IMR-90 (cell line): ENCODE results near the gene CXCR2. TPM values are rescaled to one million over a fixed set of nuclear protein-coding genes. Genes with fewer than 3 reads are reported as not detected.

Experiments used
- ATAC-seq: fragments of 200-7000 bp; cut with Tn5 transposase; 2 replicates; pipeline ENCODE4 v1.9.1; 2020; ENCODE audit warnings: low read depth, mild to moderate bottlenecking, moderate library complexity
- BruUV-seq: library from RNA; stranded (reverse); fragments of 400-500 nt; replicated peaks from 2 replicates; lab custom pipeline; 2021; lab: Mats Ljungman, UMichigan
- CTCF ChIA-PET: fragments of 300-600 bp; formaldehyde crosslinking; extraction: SDS; loops from one replicate; lab custom pipeline; 2021; ENCODE audit warnings: antibody characterized with exemption; lab: Yijun Ruan, JAX
- POLR2A ChIA-PET: fragments of 300-600 bp; sonication (Branson Sonifier 250); formaldehyde crosslinking; loops from one replicate; lab custom pipeline; 2022; ENCODE audit warnings: antibody characterized with exemption; ENCODE audit not compliant: unreplicated experiment; lab: Charles Lee
- DNase-seq: peaks from one replicate; pipeline ENCODE4 v3.0.0; 2013
- H2AFZ ChIP-seq: replicated peaks from 2 replicates; pipeline ENCODE3; 2013; ENCODE audit warnings: low read length, mild to moderate bottlenecking; ENCODE audit not compliant: poor library complexity
- H2AK5ac ChIP-seq: 2 replicates; pipeline ENCODE4 v1.6.1; 2013; ENCODE audit warnings: low read depth, low read length, inconsistent platforms
- H2AK9ac ChIP-seq: replicated peaks from 2 replicates; pipeline ENCODE3; 2013; ENCODE audit warnings: mild to moderate bottlenecking, low read depth, low read length, moderate library complexity; ENCODE audit not compliant: poor library complexity
- H2BK120ac ChIP-seq: 2 replicates; pipeline ENCODE4 v1.6.1; 2013; ENCODE audit warnings: low read depth, low read length, inconsistent platforms
- H2BK15ac ChIP-seq: 3 replicates; pipeline ENCODE4 v1.6.1; 2013; ENCODE audit warnings: low read depth, low read length, inconsistent platforms
- H2BK20ac ChIP-seq: 2 replicates; pipeline ENCODE4 v1.6.1; 2013; ENCODE audit warnings: low read depth, mild to moderate bottlenecking, inconsistent platforms, low read length, moderate library complexity
- H2BK5ac ChIP-seq: 2 replicates; pipeline ENCODE4 v1.6.1; 2013; ENCODE audit warnings: mild to moderate bottlenecking, low read depth, low read length, inconsistent platforms; ENCODE audit not compliant: poor library complexity, severe bottlenecking
- H3K14ac ChIP-seq: replicated peaks from 2 replicates; pipeline ENCODE4 v1.6.1; 2013; ENCODE audit warnings: low read depth, low read length, inconsistent platforms
- H3K18ac ChIP-seq: 2 replicates; pipeline ENCODE4 v1.6.1; 2013; ENCODE audit warnings: low read depth, low read length, control low read depth
- H3K23ac ChIP-seq: 2 replicates; pipeline ENCODE4 v1.6.1; 2013; ENCODE audit warnings: low read depth, low read length, inconsistent platforms
- H3K27ac ChIP-seq: 2 replicates; pipeline ENCODE4 v1.5.1; 2013; ENCODE audit warnings: mild to moderate bottlenecking, control low read depth, low read length; ENCODE audit not compliant: insufficient read depth
- H3K27me3 ChIP-seq: 2 replicates; pipeline ENCODE4 v1.6.1; 2013; ENCODE audit warnings: low read length; ENCODE audit not compliant: control insufficient read depth, insufficient read depth
- H3K36me3 ChIP-seq: 2 replicates; pipeline ENCODE4 v1.6.1; 2013; ENCODE audit warnings: low read length, mixed read lengths; ENCODE audit not compliant: control insufficient read depth, insufficient read depth
- H3K4ac ChIP-seq: 2 replicates; pipeline ENCODE4 v1.6.1; 2013; ENCODE audit warnings: low read depth, low read length, inconsistent platforms
- H3K4me1 ChIP-seq: 2 replicates; pipeline ENCODE4 v1.6.1; 2013; ENCODE audit warnings: low read length, mixed read lengths; ENCODE audit not compliant: control insufficient read depth, insufficient read depth
- H3K4me2 ChIP-seq: 2 replicates; pipeline ENCODE4 v1.6.1; 2013; ENCODE audit warnings: low read depth, mild to moderate bottlenecking, control low read depth, low read length, moderate library complexity
- H3K4me3 ChIP-seq: 2 replicates; pipeline ENCODE4 v1.5.1; 2013; ENCODE audit warnings: low read depth, mild to moderate bottlenecking, control low read depth, low read length, moderate library complexity; ENCODE audit not compliant: insufficient read depth
- H3K56ac ChIP-seq: 2 replicates; pipeline ENCODE4 v1.6.1; 2013; ENCODE audit warnings: low read length, inconsistent platforms; ENCODE audit not compliant: insufficient read depth; ENCODE audit errors: extremely low read depth
- H3K79me1 ChIP-seq, 2 experiments: 2 replicates each; pipeline ENCODE4 v1.6.1; 2013; ENCODE audit warnings: low read length in 2 of 2, inconsistent platforms in 1 of 2, low read depth in 1 of 2
- H3K9ac ChIP-seq: 2 replicates; pipeline ENCODE4 v1.6.1; 2013; ENCODE audit warnings: low read depth, low read length, control low read depth
- H3K9me1 ChIP-seq: 2 replicates; pipeline ENCODE4 v1.6.1; 2013; ENCODE audit warnings: low read length, inconsistent platforms; ENCODE audit not compliant: insufficient read depth
- H3K9me3 ChIP-seq: 2 replicates; pipeline ENCODE4 v1.6.1; 2013; ENCODE audit warnings: low read length; ENCODE audit not compliant: control insufficient read depth, insufficient read depth
- H4K20me1 ChIP-seq: 2 replicates; pipeline ENCODE4 v1.6.1; 2013; ENCODE audit warnings: low read length, inconsistent platforms; ENCODE audit not compliant: insufficient read depth
- H4K5ac ChIP-seq: 2 replicates; pipeline ENCODE4 v1.6.1; 2013; ENCODE audit warnings: mild to moderate bottlenecking, low read depth, low read length, control low read depth
- H4K8ac ChIP-seq, 2 experiments: 2 replicates each; pipeline ENCODE4 v1.6.1; 2013; ENCODE audit warnings: low read depth in 2 of 2, low read length in 2 of 2, control low read depth in 1 of 2, inconsistent platforms in 1 of 2
- H4K91ac ChIP-seq: 2 replicates; pipeline ENCODE4 v1.6.1; 2013; ENCODE audit warnings: low read depth, low read length, inconsistent platforms; ENCODE audit not compliant: insufficient read depth
- BHLHE40 ChIP-seq: fragments of 150-350 bp; IDR thresholded peaks from 2 replicates; pipeline ENCODE4 v1.6.1; 2016; ENCODE audit warnings: mild to moderate bottlenecking, low read depth, low read length
- CEBPB ChIP-seq: IDR thresholded peaks from 2 replicates; pipeline ENCODE4 v1.6.1; 2012; ENCODE audit warnings: low read depth, low read length, improper control_type of control experiment
- CHD1 ChIP-seq: IDR thresholded peaks from 2 replicates; pipeline ENCODE4 v1.6.1; 2012; ENCODE audit warnings: low read depth, low read length, improper control_type of control experiment
- ELK1 ChIP-seq: fragments of 150-350 bp; IDR thresholded peaks from 2 replicates; pipeline ENCODE4 v1.6.1; 2016; ENCODE audit warnings: low read depth, mild to moderate bottlenecking, low read length, moderate library complexity, borderline replicate concordance
- FOS ChIP-seq: fragments of 150-350 bp; IDR thresholded peaks from 2 replicates; pipeline ENCODE4 v1.6.1; 2016; ENCODE audit warnings: low read depth, low read length
- MAFK ChIP-seq: IDR thresholded peaks from 2 replicates; pipeline ENCODE4 v1.6.1; 2012; ENCODE audit warnings: low read depth, low read length, improper control_type of control experiment
- MAZ ChIP-seq: IDR thresholded peaks from 2 replicates; pipeline ENCODE4 v1.6.1; 2012; ENCODE audit warnings: low read depth, mild to moderate bottlenecking, low read length, improper control_type of control experiment, moderate library complexity, borderline replicate concordance
- MXI1 ChIP-seq: IDR thresholded peaks from 2 replicates; pipeline ENCODE4 v1.6.1; 2012; ENCODE audit warnings: low read depth, mild to moderate bottlenecking, low read length, moderate library complexity, borderline replicate concordance
- NFE2L2 ChIP-seq: fragments of 150-350 bp; IDR thresholded peaks from 2 replicates; pipeline ENCODE4 v1.6.1; 2016; ENCODE audit warnings: low read depth, mild to moderate bottlenecking, low read length
- POLR2A ChIP-seq: IDR thresholded peaks from 2 replicates; pipeline ENCODE4 v1.6.1; 2012; ENCODE audit warnings: mild to moderate bottlenecking, low read depth, low read length
- RAD21 ChIP-seq: IDR thresholded peaks from 2 replicates; pipeline ENCODE4 v1.6.1; 2012; ENCODE audit warnings: low read length, improper control_type of control experiment
- RCOR1 ChIP-seq: IDR thresholded peaks from 2 replicates; pipeline ENCODE4 v1.6.1; 2012; ENCODE audit warnings: mild to moderate bottlenecking, low read length, improper control_type of control experiment; ENCODE audit not compliant: insufficient replicate concordance
- RFX5 ChIP-seq: IDR thresholded peaks from 2 replicates; pipeline ENCODE4 v1.8.0; 2012; ENCODE audit warnings: low read depth, mild to moderate bottlenecking, low read length, moderate library complexity
- SMC3 ChIP-seq: fragments of 150-350 bp; IDR thresholded peaks from 2 replicates; pipeline ENCODE4 v1.6.1; 2016; ENCODE audit warnings: low read depth, mild to moderate bottlenecking, antibody characterized with exemption, low read length, moderate library complexity
- WGBS, 2 experiments: methylation state at CpG; one replicate each; pipeline versions ENCODE4 v1.1.5 to v1.1.7; 2013; ENCODE audit warnings: missing lambda C conversion rate in 2 of 2; ENCODE audit not compliant: insufficient read length in 1 of 2; ENCODE audit errors: extremely low coverage in 2 of 2; 5-methylcytosine and 5-hydroxymethylcytosine counted together
- dilution Hi-C: fragments of 300-500 bp; cut with HindIII; formaldehyde crosslinking; loops from one replicate; pipeline ENCODE4 v1.14.3; 2018; ENCODE audit warnings: low sequenced_read_pairs; ENCODE audit not compliant: unreplicated experiment
- in situ Hi-C: fragments of 300-500 bp; cut with MboI; formaldehyde crosslinking; loops from 3 replicates; pipeline ENCODE4 v1.14.3; 2019; ENCODE audit warnings: low sequenced_read_pairs, inconsistent platforms, mixed read lengths
- intact Hi-C: fragments of 100-400 bp; cut with micrococcal nuclease; formaldehyde crosslinking; loops from 2 replicates; pipeline ENCODE4 v1.10.0; 2022
- polyA plus RNA-seq, 3 experiments: library from polyadenylated mRNA; depleted of rRNA; stranded (reverse); fragments of >200 nt; gene quantifications; 2 replicates each; pipeline ENCODE4 v1.2.3, GENCODE V29; 2012; ENCODE audit warnings: low replicate concordance in 1 of 3
- total RNA-seq: library from RNA; depleted of rRNA; stranded (reverse); fragments of >200 nt; gene quantifications from 2 replicates; pipeline ENCODE4 v1.2.3, GENCODE V29; 2012
- TF ChIP-seq, protein P1 (sequence below): conservative IDR thresholded peaks from 2 replicates; pipeline ENCODE4 v1.5.1; 2012; ENCODE audit warnings: mild to moderate bottlenecking, low read depth, low read length, improper control_type of control experiment
- TF ChIP-seq, protein P2 (sequence below): fragments of 150-350 bp; IDR thresholded peaks from 2 replicates; pipeline ENCODE4 v1.6.1; 2017; ENCODE audit warnings: mild to moderate bottlenecking, antibody characterized with exemption, low read length, low read depth

The CXCR2 gene
- total and polyA plus RNA-seq, 2 of the 4 experiments (the other 2 are of a cell fraction): not detected

DNA sequence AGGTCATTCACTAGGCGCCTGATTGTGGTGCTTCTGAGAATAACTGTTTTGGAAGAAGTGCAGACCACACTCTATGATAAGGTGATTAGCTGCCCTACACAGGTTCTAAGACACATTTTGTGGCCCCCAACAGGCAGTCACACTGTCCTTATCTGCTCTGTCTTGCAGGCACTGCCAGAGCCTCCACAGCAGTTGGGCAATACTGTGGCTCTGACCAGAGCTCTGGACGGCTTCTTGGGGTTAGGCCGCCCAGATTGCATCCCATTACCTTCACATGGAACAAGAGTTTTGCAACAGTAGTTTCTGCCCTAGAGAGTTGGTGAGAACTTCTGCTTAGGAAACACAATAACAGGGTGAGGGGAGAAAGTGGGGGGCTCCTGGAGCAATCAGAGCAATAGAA lies 34.1 kb upstream of the CXCR2 start:
- peaks cover 2% of the 10 kb centered on the region for H3K9me3 ChIP-seq
- no peak overlapping the region for H2AK9ac ChIP-seq
- H2BK15ac ChIP-seq: no peak overlapping the region
- intact Hi-C loops (no loop called here), in situ Hi-C loops (no loop called here), dilution Hi-C loops (no loop called here)
- ChIA-PET CTCF (no interaction called here), POLR2A (no interaction called here)
- H4K91ac ChIP-seq: no peak overlapping the region
- WGBS, 2 experiments: 80% methylated on average over 1 of the region's 3 CpGs; no CpG with 5 or more reads in 1 of the 2 experiments
- H4K20me1 ChIP-seq: no peaks in the 10 kb centered on the region
- H3K4me1 ChIP-seq: no peaks in the 10 kb centered on the region
- H3K56ac ChIP-seq: no peak overlapping the region
- H3K27me3 ChIP-seq: peaks cover 51% of the 10 kb centered on the region
- H3K4me3 ChIP-seq: no peak overlapping the region
- no peak overlapping the region for H2AFZ ChIP-seq
- H3K14ac ChIP-seq: no peak overlapping the region
- no peaks in the 10 kb centered on the region for H3K9me1 ChIP-seq
- H2BK120ac ChIP-seq: no peak overlapping the region
- H3K36me3 ChIP-seq: no peaks in the 10 kb centered on the region
- H3K9ac ChIP-seq: no peak overlapping the region
- H2AK5ac ChIP-seq: no peak overlapping the region
- H3K4me2 ChIP-seq: no peak overlapping the region
- no peak overlapping the region for H3K23ac ChIP-seq
- H2BK5ac ChIP-seq: no peak overlapping the region
- TF ChIP-seq SMC3 (no peak), NFE2L2 (no peak), RFX5 (no peak), CHD1 (no peak), MAZ (no peak), RCOR1 (no peak), BHLHE40 (no peak), CEBPB (no peak), RAD21 (no peak), FOS (no peak), ELK1 (no peak), POLR2A (no peak), MXI1 (no peak), MAFK (no peak)
- TF ChIP-seq, protein P1, sequence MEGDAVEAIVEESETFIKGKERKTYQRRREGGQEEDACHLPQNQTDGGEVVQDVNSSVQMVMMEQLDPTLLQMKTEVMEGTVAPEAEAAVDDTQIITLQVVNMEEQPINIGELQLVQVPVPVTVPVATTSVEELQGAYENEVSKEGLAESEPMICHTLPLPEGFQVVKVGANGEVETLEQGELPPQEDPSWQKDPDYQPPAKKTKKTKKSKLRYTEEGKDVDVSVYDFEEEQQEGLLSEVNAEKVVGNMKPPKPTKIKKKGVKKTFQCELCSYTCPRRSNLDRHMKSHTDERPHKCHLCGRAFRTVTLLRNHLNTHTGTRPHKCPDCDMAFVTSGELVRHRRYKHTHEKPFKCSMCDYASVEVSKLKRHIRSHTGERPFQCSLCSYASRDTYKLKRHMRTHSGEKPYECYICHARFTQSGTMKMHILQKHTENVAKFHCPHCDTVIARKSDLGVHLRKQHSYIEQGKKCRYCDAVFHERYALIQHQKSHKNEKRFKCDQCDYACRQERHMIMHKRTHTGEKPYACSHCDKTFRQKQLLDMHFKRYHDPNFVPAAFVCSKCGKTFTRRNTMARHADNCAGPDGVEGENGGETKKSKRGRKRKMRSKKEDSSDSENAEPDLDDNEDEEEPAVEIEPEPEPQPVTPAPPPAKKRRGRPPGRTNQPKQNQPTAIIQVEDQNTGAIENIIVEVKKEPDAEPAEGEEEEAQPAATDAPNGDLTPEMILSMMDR: no peak
- TF ChIP-seq, protein P2, sequence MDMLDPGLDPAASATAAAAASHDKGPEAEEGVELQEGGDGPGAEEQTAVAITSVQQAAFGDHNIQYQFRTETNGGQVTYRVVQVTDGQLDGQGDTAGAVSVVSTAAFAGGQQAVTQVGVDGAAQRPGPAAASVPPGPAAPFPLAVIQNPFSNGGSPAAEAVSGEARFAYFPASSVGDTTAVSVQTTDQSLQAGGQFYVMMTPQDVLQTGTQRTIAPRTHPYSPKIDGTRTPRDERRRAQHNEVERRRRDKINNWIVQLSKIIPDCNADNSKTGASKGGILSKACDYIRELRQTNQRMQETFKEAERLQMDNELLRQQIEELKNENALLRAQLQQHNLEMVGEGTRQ: no peak
- no peak for DNase-seq
- no peak overlapping the region for H3K27ac ChIP-seq
- H4K8ac ChIP-seq: no peak overlapping the region
- H3K18ac ChIP-seq: no peak overlapping the region
- H2BK20ac ChIP-seq: no peak overlapping the region
- BruUV-seq: no TSS peak
- H3K79me1 ChIP-seq: no peaks in the 10 kb centered on the region
- ATAC-seq: no peak
- H4K5ac ChIP-seq: no peak overlapping the region
- no peak overlapping the region for H3K4ac ChIP-seq
